Measurements from ENCODE around the gene SEMA4F. TPM values are rescaled to one million over a fixed set of nuclear protein-coding genes. Genes with fewer than 3 reads are reported as not detected.

The SEMA4F gene
- polyA plus RNA-seq, 1 donor = 2.9 TPM

DNA sequence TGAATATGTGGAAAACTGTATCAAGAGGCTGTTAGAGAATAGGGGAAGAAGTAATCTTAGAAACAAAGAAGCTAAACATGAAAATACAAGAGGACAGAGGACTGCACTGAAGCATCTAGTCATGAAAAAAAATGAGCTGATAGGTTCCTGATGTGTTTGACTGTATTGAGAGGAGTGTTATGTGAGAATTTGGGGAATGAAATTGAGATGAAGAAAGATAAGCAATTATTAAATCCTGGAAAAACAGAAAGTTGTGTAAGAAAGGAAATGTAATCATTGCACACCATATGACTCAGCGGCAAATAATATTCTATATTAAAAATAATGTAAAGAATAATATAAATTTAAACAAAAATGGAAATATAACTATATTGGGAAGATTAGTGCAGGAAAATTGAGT is 71.2 kb downstream of the SEMA4F start:
- 89% methylated on average over 1 of the region's 1 CpG for WGBS (ENCODE audit: insufficient coverage, low lambda C conversion rate)
- no peak for DNase-seq
- Histone ChIP-seq H3K27me3 (ENCODE audit: control insufficient read depth, insufficient read depth, low read length) (peaks cover 10% of the 10 kb centered on the region), H3K4me3 (ENCODE audit: low read length) (no peak overlapping the region), H3K4me1 (ENCODE audit: control insufficient read depth, insufficient read depth, low read length) (no peaks in the 10 kb centered on the region), H3K9me3 (ENCODE audit: control insufficient read depth, low read depth, low read length) (peaks cover 4% of the 10 kb centered on the region), H3K27ac (ENCODE audit: low read length) (no peak overlapping the region), H3K36me3 (ENCODE audit: control insufficient read depth, insufficient read depth, low read length) (no peaks in the 10 kb centered on the region)

DNA sequence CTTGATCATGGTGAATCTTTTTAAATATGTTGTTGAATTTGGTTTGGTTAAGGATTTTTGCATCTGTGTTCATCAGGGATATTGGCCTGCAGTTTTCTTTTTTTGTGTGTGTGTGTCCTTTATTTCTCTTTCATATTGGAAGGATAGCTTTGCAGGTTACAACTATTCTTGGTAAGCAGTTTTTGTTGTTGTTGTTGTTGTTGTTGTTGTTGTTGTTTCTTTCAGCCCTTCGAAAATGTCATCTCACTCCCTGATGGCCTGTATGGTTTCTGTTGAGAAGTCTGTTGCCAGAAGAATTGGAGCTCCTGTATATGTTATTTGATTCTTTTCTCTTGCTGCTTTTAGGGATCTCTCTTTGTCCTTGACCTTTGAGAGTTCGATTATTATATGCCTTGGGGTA is 74.8 kb downstream of the SEMA4F start:
- Histone ChIP-seq H3K9me3 (ENCODE audit: control insufficient read depth, low read depth, low read length) (peaks cover 4% of the 10 kb centered on the region), H3K27ac (ENCODE audit: low read length) (no peak overlapping the region), H3K36me3 (ENCODE audit: control insufficient read depth, insufficient read depth, low read length) (no peaks in the 10 kb centered on the region), H3K4me1 (ENCODE audit: control insufficient read depth, insufficient read depth, low read length) (no peaks in the 10 kb centered on the region), H3K4me3 (ENCODE audit: low read length) (no peak overlapping the region), H3K27me3 (ENCODE audit: control insufficient read depth, insufficient read depth, low read length) (peaks cover 7% of the 10 kb centered on the region)
- DNase-seq = no peak
- whole genome bisulfite sequencing (ENCODE audit: insufficient coverage, low lambda C conversion rate) = 67% methylated on average over 1 of the region's 2 CpGs

DNA sequence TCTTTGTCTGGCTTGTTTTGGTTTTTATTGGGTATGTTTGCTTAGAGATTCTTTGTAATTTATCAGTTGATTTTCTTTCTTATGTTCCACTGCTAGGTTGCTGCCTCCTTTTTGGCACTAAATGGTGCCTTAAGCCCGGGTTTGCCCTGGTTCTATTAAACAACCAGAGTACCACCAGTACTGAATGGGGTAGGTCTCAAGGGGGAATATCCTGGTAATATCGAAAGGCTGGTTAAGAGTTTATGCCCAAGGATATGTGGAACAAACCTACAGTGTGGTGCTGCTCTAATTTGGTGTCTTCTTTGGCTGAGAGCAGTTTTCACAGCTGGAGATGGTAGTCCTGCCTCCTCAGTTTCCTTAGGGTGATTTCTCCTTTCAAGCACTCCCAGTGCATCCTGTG is 76.5 kb downstream of the SEMA4F start:
- DNase-seq = no peak
- Histone ChIP-seq H3K4me3 (ENCODE audit: low read length) (no peak overlapping the region), H3K36me3 (ENCODE audit: control insufficient read depth, insufficient read depth, low read length) (no peaks in the 10 kb centered on the region), H3K27me3 (ENCODE audit: control insufficient read depth, insufficient read depth, low read length) (peaks cover 7% of the 10 kb centered on the region), H3K4me1 (ENCODE audit: control insufficient read depth, insufficient read depth, low read length) (no peaks in the 10 kb centered on the region), H3K9me3 (ENCODE audit: control insufficient read depth, low read depth, low read length) (peaks cover 4% of the 10 kb centered on the region), H3K27ac (ENCODE audit: low read length) (no peak overlapping the region)
- WGBS (ENCODE audit: insufficient coverage, low lambda C conversion rate) = 100% methylated on average over 1 of the region's 2 CpGs

Other genes starting within 250 kb of the SEMA4F start
- 2.0 TPM for gene C2orf81, start 232.6 kb upstream of the SEMA4F start, polyA plus RNA-seq
- 13.4 TPM for gene WDR54, start 232.5 kb upstream of the SEMA4F start, polyA plus RNA-seq
- 105 TPM for gene RTKN, start 212.3 kb upstream of the SEMA4F start, polyA plus RNA-seq
- gene INO80B, start 199.2 kb upstream of the SEMA4F start, polyA plus RNA-seq = 34.7 TPM
- gene WBP1, start 195.8 kb upstream of the SEMA4F start, polyA plus RNA-seq = 75.4 TPM
- 65.7 TPM for gene MOGS, start 188.9 kb upstream of the SEMA4F start, polyA plus RNA-seq
- 45.3 TPM for gene MRPL53, start 181.6 kb upstream of the SEMA4F start, polyA plus RNA-seq
- 21.3 TPM for gene CCDC142, start 171.2 kb upstream of the SEMA4F start, polyA plus RNA-seq
- gene TTC31, start 171.2 kb upstream of the SEMA4F start, polyA plus RNA-seq = 51.4 TPM
- gene LBX2, start 154.6 kb upstream of the SEMA4F start, polyA plus RNA-seq = 47.8 TPM
- 25.5 TPM for gene PCGF1, start 146.6 kb upstream of the SEMA4F start, polyA plus RNA-seq
- gene TLX2, start 139.8 kb upstream of the SEMA4F start, polyA plus RNA-seq = 5.0 TPM
- gene DQX1, start 128.0 kb upstream of the SEMA4F start, polyA plus RNA-seq = 12.9 TPM
- gene AUP1, start 124.5 kb upstream of the SEMA4F start, polyA plus RNA-seq = 145 TPM
- 28.2 TPM for gene HTRA2, start 124.3 kb upstream of the SEMA4F start, polyA plus RNA-seq
- gene LOXL3, start 100.3 kb upstream of the SEMA4F start, polyA plus RNA-seq = 3.6 TPM
- gene DOK1, start 99.5 kb upstream of the SEMA4F start, polyA plus RNA-seq = 6.4 TPM
- gene M1AP, start 5.9 kb upstream of the SEMA4F start, polyA plus RNA-seq = 0.12 TPM
- gene HK2, start 179.9 kb downstream of the SEMA4F start, polyA plus RNA-seq = 2.8 TPM

Data from large intestine (tissue), 3 donors.